SK-N-SH (cell line): ENCODE results near the gene STAG3. TPM values are rescaled to one million over a fixed set of nuclear protein-coding genes. Genes with fewer than 3 reads are reported as not detected.

Experiments used
- CTCF ChIA-PET: fragments of 300-600, 350-600 bp; formaldehyde crosslinking; extraction: SDS; loops from one replicate; lab custom pipeline; 2021; lab: Yijun Ruan, JAX
- POLR2A ChIA-PET: fragments of 350-600 bp; sonication (Branson Sonifier 250); formaldehyde crosslinking; extraction: SDS; loops from one replicate; lab custom pipeline; 2020; ENCODE audit warnings: antibody characterized with exemption, inconsistent platforms; lab: Yijun Ruan, JAX
- DNase-seq: peaks from one replicate; pipeline ENCODE4 v3.0.0; 2012
- H2AFZ ChIP-seq: fragments of 200-600 bp; sonication (generic); 2 replicates; pipeline ENCODE4 v1.8.1; 2016; ENCODE audit warnings: antibody characterized with exemption, mild to moderate bottlenecking, low read depth
- H3F3A ChIP-seq: fragments of 200-600 bp; sonication (generic); replicated peaks from 2 replicates; pipeline ENCODE3; 2016; ENCODE audit warnings: antibody characterized with exemption, mild to moderate bottlenecking; ENCODE audit not compliant: insufficient read depth
- H3K27ac ChIP-seq, 2 experiments: fragments of 200-500 bp in 1 of 2; fragments of 200-600 bp in 1 of 2; sonication (Bioruptor generic) in 1 of 2; sonication (generic), shearing (Covaris generic) in 1 of 2; 2 replicates each; pipeline versions ENCODE4 v1.5.1 to v1.6.1; 2014 to 2016; ENCODE audit warnings: low read depth in 2 of 2, inconsistent platforms in 1 of 2, low read length in 1 of 2, mild to moderate bottlenecking in 1 of 2, mixed read lengths in 1 of 2
- H3K27me3 ChIP-seq: fragments of 200-600 bp; sonication (generic), shearing (Covaris generic); 2 replicates; pipeline ENCODE4 v1.6.1; 2016; ENCODE audit warnings: mixed run types; ENCODE audit not compliant: insufficient read depth
- H3K36me3 ChIP-seq, 2 experiments: fragments of 200-500 bp in 1 of 2; fragments of 200-600 bp in 1 of 2; sonication (Bioruptor generic) in 1 of 2; sonication (generic) in 1 of 2; replicated peaks in 1 of 2; 2 replicates each; pipeline versions ENCODE3 to v1.5.1; 2014 to 2016; ENCODE audit warnings: low read length in 1 of 2, mild to moderate bottlenecking in 1 of 2; ENCODE audit not compliant: insufficient read depth in 2 of 2, control insufficient read depth in 1 of 2
- H3K4me1 ChIP-seq, 2 experiments: fragments of 200-500 bp in 1 of 2; fragments of 200-600 bp in 1 of 2; sonication (Bioruptor generic) in 1 of 2; sonication (generic), shearing (Covaris generic) in 1 of 2; 2 replicates each; pipeline versions ENCODE4 v1.5.1 to v1.6.1; 2014 to 2016; ENCODE audit warnings: low read depth in 1 of 2, low read length in 1 of 2, mixed run types in 1 of 2; ENCODE audit not compliant: insufficient read depth in 2 of 2, control insufficient read depth in 1 of 2
- H3K4me2 ChIP-seq: fragments of 200-600 bp; sonication (generic), shearing (Covaris generic); 2 replicates; pipeline ENCODE4 v1.6.1; 2017; ENCODE audit warnings: mixed run types
- H3K4me3 ChIP-seq, 2 experiments: fragments of 200-500 bp in 1 of 2; fragments of 200-600 bp in 1 of 2; sonication (Bioruptor generic) in 1 of 2; sonication (generic), shearing (Covaris generic) in 1 of 2; 2 replicates each; pipeline versions ENCODE4 v1.5.1 to v1.8.1; 2014 to 2016; ENCODE audit warnings: low read depth in 2 of 2, inconsistent platforms in 1 of 2, low read length in 1 of 2, mild to moderate bottlenecking in 1 of 2, mixed read lengths in 1 of 2, moderate library complexity in 1 of 2
- H3K79me2 ChIP-seq: fragments of 200-600 bp; sonication (generic); 2 replicates; pipeline ENCODE4 v1.8.1; 2017; ENCODE audit warnings: mild to moderate bottlenecking; ENCODE audit not compliant: insufficient read depth
- H3K9ac ChIP-seq: fragments of 200-600 bp; sonication (generic); 2 replicates; pipeline ENCODE4 v1.6.1; 2017; ENCODE audit warnings: mixed run types
- H3K9me2 ChIP-seq: fragments of 200-600 bp; sonication (generic); 2 replicates; pipeline ENCODE4 v1.6.1; 2017; ENCODE audit warnings: mixed run types
- H3K9me3 ChIP-seq: fragments of 200-600 bp; sonication (generic); 2 replicates; pipeline ENCODE4 v1.6.1; 2017; ENCODE audit warnings: mixed run types, mild to moderate bottlenecking, moderate library complexity
- H4K20me1 ChIP-seq: fragments of 200-600 bp; sonication (generic); 2 replicates; pipeline ENCODE4 v1.6.1; 2017; ENCODE audit warnings: mild to moderate bottlenecking, mixed run types; ENCODE audit not compliant: insufficient read depth
- EZH2phosphoT487 ChIP-seq: fragments of 200-600 bp; sonication (generic); IDR thresholded peaks from 2 replicates; pipeline ENCODE4 v1.6.1; 2017; ENCODE audit warnings: low read depth, mixed run types, mild to moderate bottlenecking, antibody characterized with exemption, moderate library complexity, borderline replicate concordance
- FOSL2 ChIP-seq: IDR thresholded peaks from 2 replicates; pipeline ENCODE4 v1.4.0; 2012; ENCODE audit warnings: low read depth, mild to moderate bottlenecking, moderate library complexity, borderline replicate concordance
- FOXJ3 ChIP-seq: sonication (generic); formaldehyde crosslinking; IDR thresholded peaks from 2 replicates; pipeline ENCODE4 v1.5.1; 2020; ENCODE audit warnings: mild to moderate bottlenecking, missing genetic modification reagents
- GATA2 ChIP-seq: sonication (generic); formaldehyde crosslinking; IDR thresholded peaks from 2 replicates; pipeline ENCODE4 v1.5.0; 2020; ENCODE audit warnings: mild to moderate bottlenecking, missing genetic modification reagents
- JUND ChIP-seq: IDR thresholded peaks from 2 replicates; pipeline ENCODE4 v1.4.0; 2012
- MAX ChIP-seq: IDR thresholded peaks from 2 replicates; pipeline ENCODE4 v1.4.0; 2012; ENCODE audit warnings: low read depth
- MEF2A ChIP-seq: IDR thresholded peaks from 2 replicates; pipeline ENCODE4 v1.4.0; 2012; ENCODE audit warnings: low read depth, borderline replicate concordance
- MXI1 ChIP-seq: IDR thresholded peaks from 2 replicates; pipeline ENCODE4 v1.6.1; 2012; ENCODE audit warnings: mild to moderate bottlenecking, low read depth, low read length, improper control_type of control experiment
- NRF1 ChIP-seq: IDR thresholded peaks from 2 replicates; pipeline ENCODE4 v1.6.1; 2012; ENCODE audit warnings: low read depth, mild to moderate bottlenecking, low read length
- POLR2AphosphoS5 ChIP-seq: IDR thresholded peaks from 2 replicates; pipeline ENCODE4 v1.6.1; 2012; ENCODE audit warnings: low read depth, low read length
- RCOR1 ChIP-seq: fragments of 150-350 bp; IDR thresholded peaks from 2 replicates; pipeline ENCODE4 v1.6.1; 2017; ENCODE audit warnings: antibody characterized with exemption, low read length
- RXRA ChIP-seq: IDR thresholded peaks from 2 replicates; pipeline ENCODE4 v1.4.0; 2012; ENCODE audit warnings: low read depth, mild to moderate bottlenecking, borderline replicate concordance
- TEAD4 ChIP-seq: IDR thresholded peaks from 2 replicates; pipeline ENCODE4 v1.4.0; 2012; ENCODE audit warnings: mild to moderate bottlenecking, borderline replicate concordance; ENCODE audit not compliant: insufficient read depth
- YY1 ChIP-seq: IDR thresholded peaks from 2 replicates; pipeline ENCODE4 v1.4.0; 2012; ENCODE audit warnings: low read depth, mild to moderate bottlenecking
- WGBS: methylation state at CpG from one replicate; pipeline ENCODE4 v1.1.6; 2017; ENCODE audit warnings: low lambda C conversion rate; 5-methylcytosine and 5-hydroxymethylcytosine counted together
- polyA plus RNA-seq, 3 experiments: library from polyadenylated mRNA; depleted of rRNA; stranded (reverse); fragments of >200 nt; gene quantifications; 2 replicates each; pipeline ENCODE4 v1.2.3, GENCODE V29; 2012
- TF ChIP-seq, protein P1 (sequence below): IDR thresholded peaks from 2 replicates; pipeline ENCODE4 v1.6.1; 2012; ENCODE audit warnings: mild to moderate bottlenecking, low read depth, low read length, moderate library complexity
- TF ChIP-seq, protein P2 (sequence below): IDR thresholded peaks from 2 replicates; pipeline ENCODE4 v1.4.0; 2012; ENCODE audit warnings: low read depth, borderline replicate concordance

STAG3 gene
- polyA plus RNA-seq, 1 of the 3 experiments (the other 2 are of a cell fraction) = 0.10 TPM

DNA sequence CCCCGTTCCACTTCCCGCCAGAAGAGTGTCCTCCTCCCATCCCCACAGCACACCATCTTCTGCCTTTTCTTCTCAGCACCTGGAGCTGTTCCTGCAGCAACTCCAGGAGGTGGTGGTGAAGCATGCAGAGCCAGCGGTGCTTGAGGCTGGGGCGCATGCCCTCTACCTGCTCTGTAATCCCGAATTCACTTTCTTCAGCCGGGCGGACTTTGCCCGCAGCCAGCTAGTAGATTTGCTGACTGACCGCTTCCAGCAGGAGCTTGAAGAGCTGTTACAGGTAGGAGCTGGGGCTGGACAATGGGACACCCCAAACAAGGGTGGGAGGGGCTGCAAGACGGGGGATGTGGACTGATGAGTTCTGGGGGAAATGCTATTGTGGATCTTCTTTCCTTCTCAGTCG, 23.0 kb downstream of the STAG3 start:
- no peaks in the 10 kb centered on the region for H3K36me3 ChIP-seq
- DNase-seq = no peak
- H3K9me3 ChIP-seq = no peaks in the 10 kb centered on the region
- no peaks in the 10 kb centered on the region for H3K9me2 ChIP-seq
- H3K27me3 ChIP-seq = no peaks in the 10 kb centered on the region; the same call in 1 of the 2 replicates
- ChIA-PET CTCF (interaction anchor here (1.2 to 5.7 kb wide), 3 partner anchors 12 to 72 kb away, joined by 3 to 23 read pairs (median 5); no protein-coding TSS in a partner anchor), POLR2A (interaction anchor here (1.1 kb wide), 1 partner anchor 10 kb away, joined by 3 read pairs; no protein-coding TSS in a partner anchor)
- H4K20me1 ChIP-seq = no peaks in the 10 kb centered on the region
- no peaks in the 10 kb centered on the region for H3K79me2 ChIP-seq
- H2AFZ ChIP-seq = no peak overlapping the region
- 83% methylated on average over 11 of the region's 11 CpGs for WGBS
- H3K4me1 ChIP-seq = no peaks in the 10 kb centered on the region
- no peak overlapping the region for H3K27ac ChIP-seq
- no peak overlapping the region for H3K9ac ChIP-seq
- no peak for TF ChIP-seq GATA2 (CRISPR knock-in tag)
- no peak for TF ChIP-seq TEAD4
- no peak for TF ChIP-seq YY1
- no peak overlapping the region for H3K4me2 ChIP-seq
- no peak overlapping the region for H3K4me3 ChIP-seq
- H3F3A ChIP-seq = no peaks in the 10 kb centered on the region

DNA sequence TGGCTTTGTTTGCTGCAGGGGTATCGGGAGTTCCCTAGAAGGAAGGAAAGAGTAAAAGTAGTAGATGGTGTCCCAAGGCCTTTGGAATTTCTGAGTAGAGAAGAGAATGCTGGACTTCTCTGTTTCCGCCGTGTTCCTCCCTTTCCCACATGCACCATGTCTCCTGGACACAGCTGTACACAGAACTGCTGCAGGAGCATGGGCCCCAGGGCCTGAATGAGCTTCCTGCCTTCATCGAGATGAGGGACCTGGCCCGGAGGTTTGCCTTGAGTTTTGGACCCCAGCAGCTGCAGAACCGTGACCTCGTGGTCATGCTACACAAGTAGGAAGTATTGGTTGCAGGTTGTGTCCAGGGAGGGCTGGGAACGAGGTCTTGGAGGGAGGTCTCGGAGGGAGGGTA, 26.7 kb downstream of the STAG3 start:
- H3K9ac ChIP-seq = no peak overlapping the region
- 78% methylated on average over 9 of the region's 9 CpGs for WGBS
- no peaks in the 10 kb centered on the region; the same call in 1 of the 2 replicates for H3K27me3 ChIP-seq
- H3K9me3 ChIP-seq = no peaks in the 10 kb centered on the region
- TF ChIP-seq NRF1 (no peak), JUND (no peak), MAX (no peak), FOSL2 (no peak), FOXJ3 (no peak), POLR2AphosphoS5 (no peak), MEF2A (no peak), EZH2phosphoT487 (no peak), MXI1 (no peak), RCOR1 (no peak), RXRA (no peak)
- TF ChIP-seq, protein P1, sequence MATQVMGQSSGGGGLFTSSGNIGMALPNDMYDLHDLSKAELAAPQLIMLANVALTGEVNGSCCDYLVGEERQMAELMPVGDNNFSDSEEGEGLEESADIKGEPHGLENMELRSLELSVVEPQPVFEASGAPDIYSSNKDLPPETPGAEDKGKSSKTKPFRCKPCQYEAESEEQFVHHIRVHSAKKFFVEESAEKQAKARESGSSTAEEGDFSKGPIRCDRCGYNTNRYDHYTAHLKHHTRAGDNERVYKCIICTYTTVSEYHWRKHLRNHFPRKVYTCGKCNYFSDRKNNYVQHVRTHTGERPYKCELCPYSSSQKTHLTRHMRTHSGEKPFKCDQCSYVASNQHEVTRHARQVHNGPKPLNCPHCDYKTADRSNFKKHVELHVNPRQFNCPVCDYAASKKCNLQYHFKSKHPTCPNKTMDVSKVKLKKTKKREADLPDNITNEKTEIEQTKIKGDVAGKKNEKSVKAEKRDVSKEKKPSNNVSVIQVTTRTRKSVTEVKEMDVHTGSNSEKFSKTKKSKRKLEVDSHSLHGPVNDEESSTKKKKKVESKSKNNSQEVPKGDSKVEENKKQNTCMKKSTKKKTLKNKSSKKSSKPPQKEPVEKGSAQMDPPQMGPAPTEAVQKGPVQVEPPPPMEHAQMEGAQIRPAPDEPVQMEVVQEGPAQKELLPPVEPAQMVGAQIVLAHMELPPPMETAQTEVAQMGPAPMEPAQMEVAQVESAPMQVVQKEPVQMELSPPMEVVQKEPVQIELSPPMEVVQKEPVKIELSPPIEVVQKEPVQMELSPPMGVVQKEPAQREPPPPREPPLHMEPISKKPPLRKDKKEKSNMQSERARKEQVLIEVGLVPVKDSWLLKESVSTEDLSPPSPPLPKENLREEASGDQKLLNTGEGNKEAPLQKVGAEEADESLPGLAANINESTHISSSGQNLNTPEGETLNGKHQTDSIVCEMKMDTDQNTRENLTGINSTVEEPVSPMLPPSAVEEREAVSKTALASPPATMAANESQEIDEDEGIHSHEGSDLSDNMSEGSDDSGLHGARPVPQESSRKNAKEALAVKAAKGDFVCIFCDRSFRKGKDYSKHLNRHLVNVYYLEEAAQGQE = no peak
- TF ChIP-seq, protein P2, sequence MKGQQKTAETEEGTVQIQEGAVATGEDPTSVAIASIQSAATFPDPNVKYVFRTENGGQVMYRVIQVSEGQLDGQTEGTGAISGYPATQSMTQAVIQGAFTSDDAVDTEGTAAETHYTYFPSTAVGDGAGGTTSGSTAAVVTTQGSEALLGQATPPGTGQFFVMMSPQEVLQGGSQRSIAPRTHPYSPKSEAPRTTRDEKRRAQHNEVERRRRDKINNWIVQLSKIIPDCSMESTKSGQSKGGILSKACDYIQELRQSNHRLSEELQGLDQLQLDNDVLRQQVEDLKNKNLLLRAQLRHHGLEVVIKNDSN = no peak
- H3K9me2 ChIP-seq = no peaks in the 10 kb centered on the region
- no peak overlapping the region for H3K27ac ChIP-seq
- POLR2A ChIA-PET = no interaction called here
- CTCF ChIA-PET = interaction anchor here (0.6 to 1.1 kb wide), 3 partner anchors 9 to 72 kb away, joined by 3 to 13 read pairs (median 5); no protein-coding TSS in a partner anchor
- H3K4me3 ChIP-seq = no peak overlapping the region
- H3K4me2 ChIP-seq = no peak overlapping the region
- H3K36me3 ChIP-seq = no peaks in the 10 kb centered on the region
- H3K4me1 ChIP-seq = no peaks in the 10 kb centered on the region
- no peak for DNase-seq
- no peaks in the 10 kb centered on the region for H4K20me1 ChIP-seq
- no peaks in the 10 kb centered on the region for H3K79me2 ChIP-seq
- no peaks in the 10 kb centered on the region for H3F3A ChIP-seq
- no peak overlapping the region for H2AFZ ChIP-seq
